NB4 (cell line): ENCODE results near the gene SYNCRIP.

Experiments used
- DNase-seq: peaks from one replicate; pipeline ENCODE4 v3.0.0; 2010; ENCODE audit warnings: low read depth
- H3K4me3 ChIP-seq: one replicate; pipeline ENCODE4 v1.5.1; 2011; ENCODE audit warnings: mild to moderate bottlenecking, low read depth, low read length, moderate library complexity
- CTCF ChIP-seq: IDR thresholded peaks from one replicate; pipeline ENCODE4 v1.5.1; 2012; ENCODE audit warnings: low read depth, low read length
- MAX ChIP-seq: IDR thresholded peaks from 2 replicates; pipeline ENCODE4 v1.6.1; 2011; ENCODE audit warnings: low read depth, low read length
- MYC ChIP-seq: IDR thresholded peaks from 2 replicates; pipeline ENCODE4 v1.6.1; 2011; ENCODE audit warnings: low read depth, low read length
- POLR2A ChIP-seq: IDR thresholded peaks from 2 replicates; pipeline ENCODE4 v1.6.1; 2011; ENCODE audit warnings: mild to moderate bottlenecking; ENCODE audit not compliant: insufficient read length; ENCODE audit errors: extremely low read depth

SYNCRIP gene

DNA sequence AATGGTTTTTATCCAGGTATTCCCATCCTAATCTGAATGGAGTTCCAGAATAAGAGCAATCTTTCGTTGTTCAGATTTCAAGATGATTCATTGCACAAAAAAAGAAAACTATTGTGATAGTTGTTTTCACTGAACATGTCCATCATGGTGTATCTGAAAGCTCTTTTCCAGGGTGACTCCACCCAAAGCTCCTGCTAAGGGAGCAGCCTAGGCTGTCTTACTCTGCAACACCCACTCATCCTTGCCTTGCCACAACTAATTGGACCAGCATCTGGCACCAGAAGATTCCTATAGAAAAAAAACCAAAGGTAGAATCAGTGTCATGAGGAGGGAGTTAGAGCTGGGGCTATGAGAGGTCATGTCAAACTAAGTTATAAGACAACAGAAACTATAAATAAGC, 7.9 kb upstream of the SYNCRIP start:
- TF ChIP-seq MYC (no peak), CTCF (no peak), MAX (no peak), POLR2A (no peak)
- no peak for DNase-seq
- no peak overlapping the region for H3K4me3 ChIP-seq

- peak; percentile 44 for DNase-seq
- TF ChIP-seq MAX: no peak
- TF ChIP-seq POLR2A: no peak
- no peak for TF ChIP-seq CTCF
- TF ChIP-seq MYC: no peak
- H3K4me3 ChIP-seq: peak overlapping the region; percentile 71
These were observed 1.6 kb upstream of the SYNCRIP start for GRCh38 chr6:85644279-85644762.

GRCh38 chr6:85643537-85644278, 1.0 kb upstream of the SYNCRIP start:
- TF ChIP-seq MAX (peak; percentile 90), CTCF (no peak), POLR2A (peak; percentile 79), MYC (peak; percentile 84)
- H3K4me3 ChIP-seq: peak overlapping the region; percentile 71
- DNase-seq: peak; percentile 98

DNA sequence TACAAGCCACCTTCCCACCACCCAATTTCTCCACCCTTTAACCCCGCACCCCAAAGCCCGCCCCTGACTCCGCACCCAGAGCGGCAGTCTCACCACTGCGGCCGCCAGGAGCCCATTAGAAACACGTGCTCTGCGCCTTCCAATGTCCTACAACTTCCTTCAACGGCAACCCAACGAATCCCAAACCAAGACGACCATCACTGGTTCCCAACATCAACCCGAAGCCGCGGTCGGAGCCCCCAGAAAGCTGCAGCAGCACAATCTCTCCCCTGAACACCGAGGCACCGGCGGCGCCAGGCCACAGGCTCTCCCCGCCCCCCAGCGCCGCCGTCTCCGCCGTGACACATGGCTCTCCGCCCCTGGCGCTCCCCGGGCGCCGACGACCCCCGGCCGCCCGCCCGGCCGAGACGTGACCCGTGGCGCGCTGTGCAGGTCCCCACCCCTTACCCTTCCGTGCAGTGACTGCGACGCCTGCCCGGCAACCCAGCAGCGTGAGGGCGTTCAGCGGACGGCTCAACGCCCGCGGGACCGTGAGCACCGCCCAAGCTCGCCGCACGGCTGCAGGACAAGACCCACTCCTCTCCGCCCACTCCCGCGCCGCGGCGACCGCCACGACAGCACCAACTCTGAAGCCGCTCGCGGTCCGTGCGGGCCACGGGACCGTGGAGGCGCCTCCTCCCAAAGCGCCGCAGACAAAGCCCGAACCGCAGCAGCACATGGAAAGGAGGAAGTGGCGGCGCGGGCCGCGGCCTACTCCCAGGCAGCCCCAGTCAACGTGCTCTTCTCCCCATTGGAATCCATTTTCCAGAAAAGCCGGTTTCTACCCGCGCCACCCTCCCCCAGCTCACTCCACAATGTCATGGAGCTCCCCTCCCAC, 551 bp downstream of the SYNCRIP start:
- peak; percentile 76 for DNase-seq
- H3K4me3 ChIP-seq: peak overlapping the region; percentile 99
- TF ChIP-seq POLR2A (no peak), MAX (peak; percentile 92), MYC (peak; percentile 82; the same call in 1 of the 2 replicates), CTCF (no peak)

DNA sequence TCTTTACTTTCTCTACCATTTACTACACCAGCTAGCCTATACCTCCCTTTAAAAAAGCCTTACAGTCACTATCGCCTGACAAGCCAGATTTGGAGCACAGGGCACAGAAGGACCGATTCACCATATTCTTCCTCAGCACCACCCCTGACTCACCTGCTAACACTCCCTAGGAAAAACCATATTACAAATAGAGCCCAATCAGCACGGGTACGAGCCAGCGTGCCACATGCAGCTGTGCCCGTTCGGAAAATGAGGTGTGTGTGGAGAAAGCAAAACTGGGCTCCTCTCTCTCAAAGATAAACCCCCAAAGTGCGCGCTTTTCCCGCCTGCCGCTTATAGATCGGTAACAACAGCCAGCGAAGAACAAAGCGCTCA, 1.2 kb downstream of the SYNCRIP start:
- peak overlapping the region; percentile 99 for H3K4me3 ChIP-seq
- no peak for DNase-seq
- TF ChIP-seq POLR2A (no peak), MAX (no peak), CTCF (no peak), MYC (no peak)
